Esophagus squamous epithelium (tissue), 4 donors: ENCODE measurements around the gene CHD6.

Experiments
- POLR2A ChIP-seq, 4 donors: fragments of 450-650 bp; IDR thresholded peaks; one replicate each; pipeline ENCODE4 v1.6.1; 2017; ENCODE audit warnings: antibody characterized with exemption in 4 of 4, mild to moderate bottlenecking in 4 of 4, moderate library complexity in 3 of 4
- TF ChIP-seq, protein P1 (sequence below), 6 experiments: fragments of 450-650 bp in 4 of 6; fragments of 200-600 bp in 2 of 6; sonication (generic) in 2 of 6; IDR thresholded peaks; one replicate each; pipeline ENCODE4 v1.5.1; 2016 to 2019; ENCODE audit warnings: antibody characterized with exemption in 6 of 6, mild to moderate bottlenecking in 4 of 6, moderate library complexity in 4 of 6

DNA sequence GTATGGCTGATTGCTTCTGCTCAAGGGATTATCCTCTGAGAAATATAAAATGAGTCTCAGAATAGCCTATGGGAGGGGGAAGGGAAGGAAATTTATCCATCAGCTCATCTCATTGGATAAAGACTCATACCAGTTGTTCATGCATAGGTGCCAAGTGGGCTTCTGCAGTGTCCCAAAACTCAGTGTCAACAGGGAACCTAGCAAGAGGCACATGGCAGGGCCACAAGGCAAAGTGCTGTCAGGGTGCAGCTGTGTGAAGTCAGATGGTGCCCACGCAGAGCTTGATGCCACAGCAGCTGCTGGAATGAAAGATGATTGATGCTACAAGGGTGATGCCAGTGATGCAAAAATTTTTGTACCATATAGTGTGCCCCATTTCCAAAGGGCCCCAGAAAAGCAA is 3.2 kb upstream of the CHD6 start:
- TF ChIP-seq, protein P1, sequence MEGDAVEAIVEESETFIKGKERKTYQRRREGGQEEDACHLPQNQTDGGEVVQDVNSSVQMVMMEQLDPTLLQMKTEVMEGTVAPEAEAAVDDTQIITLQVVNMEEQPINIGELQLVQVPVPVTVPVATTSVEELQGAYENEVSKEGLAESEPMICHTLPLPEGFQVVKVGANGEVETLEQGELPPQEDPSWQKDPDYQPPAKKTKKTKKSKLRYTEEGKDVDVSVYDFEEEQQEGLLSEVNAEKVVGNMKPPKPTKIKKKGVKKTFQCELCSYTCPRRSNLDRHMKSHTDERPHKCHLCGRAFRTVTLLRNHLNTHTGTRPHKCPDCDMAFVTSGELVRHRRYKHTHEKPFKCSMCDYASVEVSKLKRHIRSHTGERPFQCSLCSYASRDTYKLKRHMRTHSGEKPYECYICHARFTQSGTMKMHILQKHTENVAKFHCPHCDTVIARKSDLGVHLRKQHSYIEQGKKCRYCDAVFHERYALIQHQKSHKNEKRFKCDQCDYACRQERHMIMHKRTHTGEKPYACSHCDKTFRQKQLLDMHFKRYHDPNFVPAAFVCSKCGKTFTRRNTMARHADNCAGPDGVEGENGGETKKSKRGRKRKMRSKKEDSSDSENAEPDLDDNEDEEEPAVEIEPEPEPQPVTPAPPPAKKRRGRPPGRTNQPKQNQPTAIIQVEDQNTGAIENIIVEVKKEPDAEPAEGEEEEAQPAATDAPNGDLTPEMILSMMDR (IDR thresholded peaks at IDR 0.05): no peak
- no peak for TF ChIP-seq POLR2A (IDR thresholded peaks at IDR 0.05)
